HepG2 (cell line): ENCODE results near the gene IFT122. TPM values are rescaled to one million over a fixed set of nuclear protein-coding genes. Genes with fewer than 3 reads are reported as not detected.

Source experiments
- ATRX ChIP-seq: sonication (generic); formaldehyde crosslinking; IDR thresholded peaks from 2 replicates; pipeline ENCODE4 v1.4.0; 2020; ENCODE audit warnings: missing genetic modification reagents, borderline replicate concordance
- CC2D1A ChIP-seq: sonication (generic); formaldehyde crosslinking; IDR thresholded peaks from 2 replicates; pipeline ENCODE4 v1.8.1; 2023; ENCODE audit warnings: mild to moderate bottlenecking, missing genetic modification reagents
- CTCF ChIP-seq: sonication (generic); formaldehyde crosslinking; IDR thresholded peaks from 2 replicates; pipeline ENCODE4 v1.5.0; 2020; ENCODE audit warnings: mild to moderate bottlenecking, missing genetic modification reagents, moderate library complexity
- E2F2 ChIP-seq: sonication (generic); formaldehyde crosslinking; IDR thresholded peaks from 2 replicates; pipeline ENCODE4 v1.4.0; 2020; ENCODE audit warnings: missing genetic modification reagents, borderline replicate concordance
- HDAC1 ChIP-seq: sonication (generic); formaldehyde crosslinking; IDR thresholded peaks from 2 replicates; pipeline ENCODE4 v1.5.1; 2020; ENCODE audit warnings: mild to moderate bottlenecking, missing genetic modification reagents
- HOXA9 ChIP-seq: sonication (generic); formaldehyde crosslinking; IDR thresholded peaks from 2 replicates; pipeline ENCODE4 v1.8.1; 2022; ENCODE audit warnings: missing genetic modification reagents, mild to moderate bottlenecking, moderate library complexity, borderline replicate concordance
- MTA1 ChIP-seq: sonication (generic); formaldehyde crosslinking; IDR thresholded peaks from 2 replicates; pipeline ENCODE4 v1.4.0; 2020; ENCODE audit warnings: missing genetic modification reagents, mild to moderate bottlenecking, borderline replicate concordance
- RAD51 ChIP-seq: fragments of 450-650 bp; IDR thresholded peaks from 2 replicates; pipeline ENCODE4 v1.6.1; 2016; ENCODE audit warnings: borderline replicate concordance
- SATB2 ChIP-seq: sonication (generic); formaldehyde crosslinking; IDR thresholded peaks from 2 replicates; pipeline ENCODE4 v1.5.0; 2020; ENCODE audit warnings: missing genetic modification reagents
- TFDP1 ChIP-seq: IDR thresholded peaks from 2 replicates; pipeline ENCODE4 v1.6.1; 2016; ENCODE audit warnings: missing compliant biosample characterization, missing genetic modification reagents, borderline replicate concordance
- ZBTB38 ChIP-seq: sonication (generic); formaldehyde crosslinking; IDR thresholded peaks from 2 replicates; pipeline ENCODE4 v1.5.1; 2020; ENCODE audit warnings: mild to moderate bottlenecking, missing genetic modification reagents
- ZFP82 ChIP-seq: sonication (generic); formaldehyde crosslinking; IDR thresholded peaks from 2 replicates; pipeline ENCODE4 v1.5.1; 2020; ENCODE audit warnings: mild to moderate bottlenecking, missing genetic modification reagents, borderline replicate concordance
- ZMAT5 ChIP-seq: sonication (generic); formaldehyde crosslinking; IDR thresholded peaks from 2 replicates; pipeline ENCODE4 v1.5.0; 2020; ENCODE audit warnings: mild to moderate bottlenecking, low read depth, missing genetic modification reagents, borderline replicate concordance
- ZNF235 ChIP-seq: sonication (generic); formaldehyde crosslinking; IDR thresholded peaks from 2 replicates; pipeline ENCODE4 v1.8.1; 2023; ENCODE audit warnings: mild to moderate bottlenecking, missing genetic modification reagents, borderline replicate concordance
- ZNF24 ChIP-seq: fragments of 450-650 bp; IDR thresholded peaks from 2 replicates; pipeline ENCODE4 v1.6.1; 2017; ENCODE audit warnings: antibody characterized with exemption, mild to moderate bottlenecking
- ZNF318 ChIP-seq: sonication (generic); formaldehyde crosslinking; IDR thresholded peaks from 2 replicates; pipeline ENCODE4 v1.4.0; 2020; ENCODE audit warnings: mild to moderate bottlenecking, missing genetic modification reagents
- ZNF329 ChIP-seq: sonication (generic); formaldehyde crosslinking; IDR thresholded peaks from 2 replicates; pipeline ENCODE4 v1.9.0; 2021; ENCODE audit warnings: low read depth, mild to moderate bottlenecking, missing genetic modification reagents
- ZNF883 ChIP-seq: sonication (generic); formaldehyde crosslinking; IDR thresholded peaks from 2 replicates; pipeline ENCODE4 v1.5.1; 2020; ENCODE audit warnings: mild to moderate bottlenecking, missing genetic modification reagents; ENCODE audit errors: not compliant biosample characterization
- polyA plus RNA-seq, 8 experiments: library from polyadenylated mRNA; depleted of rRNA in 3 of 8; stranded (reverse) in 7 of 8; unstranded in 1 of 8; fragments of >200 nt; fragmentation: Illumina TruSeq in 4 of 8; extraction: Trizol in 4 of 8; gene quantifications; 2 replicates each; pipeline versions ENCODE4 v1.2.1 to v1.2.3, GENCODE V29; 2011 to 2016; ENCODE audit warnings: low read depth in 4 of 8, missing spikeins in 1 of 8, mixed read lengths in 1 of 8; ENCODE audit not compliant: insufficient read depth in 1 of 8
- total RNA-seq, 5 experiments: library from RNA; depleted of rRNA; stranded (reverse); fragments of >200 nt; fragmentation: Illumina TruSeq; extraction: Trizol; gene quantifications; 2 replicates each; pipeline ENCODE4 v1.2.3, GENCODE V29; 2016; ENCODE audit warnings: low read depth in 1 of 5

Gene IFT122
- total and polyA plus RNA-seq, 2 of the 13 experiments (the other 11 are each of a cell fraction or from before 2014, with no cell fraction given), result 10.1 to 10.3 TPM

GRCh38 chr3:129490273-129490675, 50.2 kb downstream of the IFT122 start (continued):
- TF ChIP-seq ATRX (CRISPR knock-in tag) (no peak), CTCF (CRISPR knock-in tag) (peak; percentile 96), MTA1 (CRISPR knock-in tag) (no peak), HOXA9 (CRISPR knock-in tag) (no peak), ZNF318 (CRISPR knock-in tag) (no peak), ZMAT5 (no peak), E2F2 (CRISPR knock-in tag) (no peak), SATB2 (CRISPR knock-in tag) (no peak), RAD51 (no peak), ZNF24 (0 out of 2 replicates have a peak, but pooled peaks have one; percentile 32), ZNF329 (0 out of 2 replicates have a peak, but pooled peaks have one; percentile 65), HDAC1 (CRISPR knock-in tag) (no peak), ZFP82 (no peak), ZNF883 (CRISPR knock-in tag) (no peak), ZNF235 (CRISPR knock-in tag) (no peak), ZBTB38 (CRISPR knock-in tag) (peak; percentile 35; the same call in 1 of the 2 replicates), TFDP1 (CRISPR knock-in tag) (no peak), CC2D1A (CRISPR knock-in tag) (no peak)
